Measurements from ENCODE around the gene LGR4.

DNA sequence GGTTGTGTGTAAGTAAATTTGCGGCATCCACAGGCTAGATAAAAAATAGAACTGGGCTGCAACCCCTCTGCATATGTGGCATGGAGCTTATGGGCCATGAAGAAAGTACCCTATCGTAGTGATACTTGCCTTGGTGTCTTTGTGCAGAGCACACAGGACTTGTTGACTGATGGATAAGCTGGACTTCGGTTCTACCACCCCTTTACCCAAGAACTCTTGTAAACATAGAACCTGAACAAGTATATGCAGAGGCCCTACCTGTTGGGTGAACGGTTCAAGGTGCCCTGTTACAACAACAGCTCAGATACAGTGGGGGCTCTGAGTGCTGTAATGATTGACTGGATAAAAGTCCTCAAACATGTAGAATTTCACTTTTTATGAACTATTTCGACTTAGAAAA, 3.0 kb upstream of the LGR4 start:
- no peak for TF ChIP-seq CTCF (IDR thresholded peaks at IDR 0.05 in 4 of 5, conservative IDR thresholded peaks at IDR 0.05 in 1 of 5)
- no peak for TF ChIP-seq POLR2A (IDR thresholded peaks at IDR 0.05)
